SIG-M5 treated with dmso at 0.1 percent for 504 hours (cell line): ENCODE measurements around the gene FHAD1.
"Not testable (repeated sequence)": the region's sequence is repeated elsewhere in the genome, so short reads cannot be mapped to it uniquely, and the experiment has no call there.

Experiments used
- DNase-seq: peaks from one replicate; lab custom pipeline; 2025; ENCODE audit not compliant: unreplicated experiment; lab: John Stamatoyannopoulos, UW

The FHAD1 gene

DNA sequence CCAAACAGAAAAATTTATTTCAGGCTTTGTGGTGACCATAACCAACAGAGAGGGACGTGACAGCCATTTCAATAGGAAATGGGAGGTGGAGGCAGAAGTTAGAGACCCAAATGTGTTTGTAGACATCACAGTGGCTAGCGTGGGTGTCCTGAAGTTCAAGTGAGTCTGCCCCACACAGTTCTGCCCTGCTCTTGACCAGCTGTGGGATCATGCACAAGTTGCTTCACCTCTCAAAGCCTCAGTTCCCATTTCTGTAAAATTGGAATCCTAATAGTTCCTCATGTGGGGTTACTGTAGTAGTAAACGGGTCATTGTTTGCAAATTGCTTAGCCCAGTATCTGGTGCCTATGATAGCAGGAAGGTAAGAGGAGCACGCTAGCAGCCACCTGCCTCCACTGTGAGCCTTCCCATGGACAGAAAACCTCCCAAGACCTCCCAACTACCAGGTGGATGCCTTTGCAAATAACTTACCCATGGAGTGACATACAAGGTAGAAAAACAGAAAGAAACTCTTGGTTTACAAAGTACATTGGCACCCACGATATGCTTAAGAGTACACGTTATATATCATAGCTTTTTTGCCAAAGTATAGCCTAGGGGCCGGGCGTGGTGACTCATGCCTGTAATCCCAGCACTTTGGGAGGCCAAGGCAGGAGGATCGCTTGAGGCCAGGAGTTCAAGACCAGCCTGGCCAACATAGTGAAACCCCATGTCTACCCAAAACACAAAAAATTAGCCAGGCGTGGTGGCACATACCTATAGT is 29.1 kb downstream of the FHAD1 start:
- DNase-seq, result no peak

DNA sequence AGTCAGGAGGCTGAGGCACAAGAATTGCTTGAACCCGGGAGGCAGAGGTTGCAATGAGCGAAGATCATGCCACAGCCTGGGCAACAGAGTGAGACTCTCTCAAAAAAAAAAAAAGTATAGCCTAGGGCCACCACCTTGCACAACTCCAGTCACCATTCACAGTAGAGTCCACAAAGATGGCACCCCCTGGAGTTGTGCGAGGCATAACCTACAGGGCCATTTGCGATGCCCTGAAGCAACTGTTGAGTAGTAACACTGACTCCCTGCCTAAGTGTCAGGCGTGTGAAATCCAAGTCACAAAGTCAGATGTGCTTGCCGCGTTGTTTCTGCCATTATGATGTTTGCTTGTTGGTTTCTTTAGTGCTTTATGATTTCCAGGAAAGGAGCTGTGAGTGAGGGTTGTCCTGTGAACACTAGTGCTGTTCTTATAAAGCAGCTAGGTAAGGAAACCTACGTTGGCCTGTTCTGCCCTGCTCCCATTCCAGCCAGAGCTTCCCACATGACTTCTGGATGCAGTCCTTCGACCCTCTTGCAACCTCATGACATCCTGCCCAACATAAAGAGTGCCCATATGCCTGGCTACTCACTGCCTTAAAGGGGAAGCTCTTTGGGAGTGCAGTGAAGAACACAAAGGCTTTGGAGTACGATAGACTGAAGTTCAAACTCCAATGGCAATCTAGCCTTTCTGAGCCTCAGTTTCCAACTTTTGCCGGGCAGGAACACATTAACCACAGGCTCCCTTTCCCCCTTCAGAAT is 29.8 kb downstream of the FHAD1 start:
- no peak for DNase-seq

DNA sequence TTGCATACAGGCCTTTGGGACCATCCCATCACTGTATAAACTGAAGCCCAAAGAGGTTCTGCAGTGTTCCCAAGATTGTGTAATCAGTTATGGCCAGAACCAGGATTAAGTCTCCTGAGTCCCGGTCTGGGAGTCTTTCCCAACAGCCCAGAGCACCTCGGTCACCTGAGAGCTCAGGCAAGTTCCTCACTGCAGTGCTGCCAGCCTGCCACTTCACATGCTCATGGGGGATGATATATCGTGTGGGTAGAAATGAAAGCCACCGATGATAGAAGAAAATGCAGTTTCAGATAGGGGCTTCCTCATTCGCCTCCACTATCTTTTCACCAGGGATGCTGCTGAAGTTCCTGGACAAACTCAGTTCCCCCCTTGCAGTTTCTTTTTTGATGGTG is 30.4 kb downstream of the FHAD1 start:
- DNase-seq, result no peak

DNA sequence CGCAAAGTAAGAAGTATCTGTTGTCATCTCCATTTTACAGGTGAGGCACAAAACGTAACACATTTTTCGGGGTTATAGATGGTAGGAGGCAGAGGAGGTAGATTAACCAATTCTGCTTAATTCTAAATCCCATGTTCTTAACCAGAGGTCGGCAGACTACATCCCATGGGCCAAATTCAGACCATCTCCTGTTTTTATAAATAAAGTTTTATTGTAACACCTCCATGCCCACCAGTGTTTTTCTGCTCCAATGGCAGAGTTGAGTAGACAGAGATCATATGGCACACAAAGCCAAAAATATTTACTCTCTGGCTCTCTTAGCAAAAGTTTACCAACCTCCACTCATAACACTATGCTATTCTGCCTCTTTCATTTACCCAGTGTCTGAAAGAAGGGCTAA is 30.9 kb downstream of the FHAD1 start:
- DNase-seq, result no peak

DNA sequence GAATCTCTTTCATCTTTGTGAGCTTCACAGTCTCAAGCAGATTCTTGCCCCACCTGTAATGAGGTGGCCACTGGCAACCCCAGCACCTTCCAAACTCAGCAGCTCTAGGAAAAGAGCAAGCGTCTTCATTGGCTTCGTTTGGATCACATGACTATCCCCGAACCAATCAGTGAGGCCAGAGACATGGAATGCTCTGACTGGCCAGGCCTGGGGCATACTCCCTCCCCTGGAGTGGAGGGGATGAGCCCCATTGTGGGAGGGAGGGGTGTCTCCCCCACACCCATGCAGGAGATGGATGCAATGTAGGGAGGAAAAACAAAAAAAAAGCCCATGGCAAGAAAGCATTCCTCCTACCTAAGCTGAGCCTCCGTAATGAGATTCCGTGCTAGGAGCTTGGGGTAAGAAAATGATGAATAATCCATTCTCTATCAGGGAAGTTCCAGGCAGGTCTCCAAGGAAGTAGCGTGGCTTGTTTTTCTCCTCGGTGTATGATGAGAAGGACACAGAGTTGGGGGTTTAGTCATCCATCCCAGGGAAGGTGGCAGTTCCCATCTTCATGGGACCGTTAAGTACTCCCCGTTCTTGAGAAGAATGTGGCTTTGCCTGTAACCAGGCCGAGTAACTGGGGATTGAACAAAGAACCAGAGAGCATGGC is 32.7 kb downstream of the FHAD1 start:
- no peak for DNase-seq

DNA sequence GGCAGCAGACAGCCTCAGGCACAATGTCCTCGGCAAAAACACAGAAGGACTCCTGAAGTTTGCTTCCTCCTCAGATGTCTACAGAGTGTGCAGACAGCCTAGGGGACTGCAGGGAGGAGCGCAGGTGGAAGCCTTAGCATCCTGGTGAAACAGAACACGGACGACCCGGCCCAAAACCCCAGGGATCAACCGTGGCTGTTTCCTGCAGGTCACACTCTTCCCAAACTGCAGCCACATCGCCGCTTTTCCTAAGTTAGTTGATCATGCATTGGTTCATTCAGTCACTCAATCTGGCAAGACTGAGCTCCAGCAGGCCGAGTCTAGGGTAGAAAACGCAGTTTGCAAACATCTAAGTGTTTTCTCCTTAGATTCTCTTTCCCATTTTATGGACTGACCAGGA is 33.4 kb downstream of the FHAD1 start:
- DNase-seq, result no peak

DNA sequence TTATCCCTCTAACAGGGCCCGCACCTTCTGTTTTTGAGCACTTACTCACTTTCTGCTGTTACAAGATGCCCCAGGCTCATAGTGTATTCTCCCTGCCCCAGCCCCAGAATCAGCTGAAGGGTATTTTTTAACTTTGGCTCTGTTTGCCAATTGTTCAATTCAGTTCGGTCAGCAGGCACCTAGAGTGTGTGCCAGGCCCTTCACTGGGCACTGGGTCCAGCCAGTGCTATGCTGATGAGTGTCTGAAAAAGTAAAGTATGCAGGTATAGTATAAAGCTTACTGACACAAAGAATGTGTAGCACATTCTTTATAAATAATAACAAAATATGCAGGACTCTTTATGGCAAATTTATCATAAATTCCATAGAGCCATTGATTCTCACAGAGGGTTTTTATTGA is 35.0 kb downstream of the FHAD1 start:
- no peak for DNase-seq

DNA sequence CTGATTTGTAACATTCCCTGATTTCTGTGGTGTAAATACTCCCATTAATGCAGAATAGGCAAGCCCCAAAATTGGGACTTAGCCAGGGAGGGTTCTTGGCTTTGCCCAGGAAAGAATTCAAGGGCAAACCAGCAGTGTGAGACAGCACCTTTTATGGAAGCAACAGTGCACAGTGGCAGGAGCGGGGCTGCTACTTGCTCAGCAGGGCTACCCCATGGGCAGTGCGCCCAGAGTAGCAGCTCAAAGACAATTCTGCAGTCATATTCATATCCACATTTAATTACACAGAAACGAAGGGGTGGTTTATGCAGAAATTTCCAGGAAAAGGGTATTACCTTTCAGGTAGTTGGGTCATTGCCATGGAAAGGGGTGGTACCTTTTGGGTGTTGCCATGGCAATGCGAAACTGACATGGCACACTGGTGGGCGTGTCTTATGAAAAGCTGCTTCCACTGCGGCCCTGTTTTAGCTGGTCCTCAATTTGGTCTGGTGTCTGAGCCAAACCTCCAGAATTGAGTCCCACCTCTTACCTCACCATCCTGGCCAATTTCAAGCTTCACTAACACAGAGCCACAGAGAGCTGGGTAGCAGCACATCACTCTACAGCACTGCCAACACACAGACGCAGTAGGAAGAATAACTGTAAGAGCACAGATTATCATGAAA is 35.9 kb downstream of the FHAD1 start:
- DNase-seq, result no peak

DNA sequence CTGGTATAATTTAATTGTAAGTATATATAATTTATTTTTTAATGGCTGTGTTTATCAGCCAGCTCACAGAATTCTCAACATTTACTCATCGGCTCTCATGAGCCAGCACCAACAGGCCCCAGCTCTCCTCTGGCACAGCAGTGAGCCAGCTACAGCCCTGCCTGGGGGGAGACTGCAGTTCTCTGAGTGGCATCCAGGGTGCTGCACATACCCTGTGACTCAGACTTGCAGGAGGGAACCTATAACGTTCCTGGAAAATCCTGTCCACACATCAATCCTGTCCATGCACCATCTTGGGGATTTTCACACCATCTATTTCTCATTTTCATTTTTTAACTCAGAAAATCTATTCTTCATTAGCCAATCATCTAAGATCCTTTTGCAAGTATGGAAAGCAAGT is 36.5 kb downstream of the FHAD1 start:
- DNase-seq, result no peak

DNA sequence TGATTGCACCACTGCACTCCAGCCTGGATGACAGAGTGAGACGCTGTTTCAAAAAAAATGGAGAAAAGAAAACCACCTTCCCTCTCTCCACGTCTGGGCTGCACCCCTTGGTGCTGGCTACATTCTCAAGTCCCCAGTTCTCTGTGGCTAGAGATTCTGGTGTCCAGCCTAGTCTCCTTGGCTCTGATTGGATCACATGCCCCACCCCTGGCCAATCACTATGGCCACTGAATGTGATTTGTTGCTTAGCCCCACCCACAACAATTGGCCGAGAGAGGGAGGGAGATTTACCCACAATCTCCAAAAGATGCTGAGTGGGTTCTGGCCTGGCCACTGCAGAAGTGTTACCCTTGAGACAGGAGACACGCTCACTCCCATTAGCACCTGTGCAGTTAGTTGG is 39.4 kb downstream of the FHAD1 start:
- no peak for DNase-seq

DNA sequence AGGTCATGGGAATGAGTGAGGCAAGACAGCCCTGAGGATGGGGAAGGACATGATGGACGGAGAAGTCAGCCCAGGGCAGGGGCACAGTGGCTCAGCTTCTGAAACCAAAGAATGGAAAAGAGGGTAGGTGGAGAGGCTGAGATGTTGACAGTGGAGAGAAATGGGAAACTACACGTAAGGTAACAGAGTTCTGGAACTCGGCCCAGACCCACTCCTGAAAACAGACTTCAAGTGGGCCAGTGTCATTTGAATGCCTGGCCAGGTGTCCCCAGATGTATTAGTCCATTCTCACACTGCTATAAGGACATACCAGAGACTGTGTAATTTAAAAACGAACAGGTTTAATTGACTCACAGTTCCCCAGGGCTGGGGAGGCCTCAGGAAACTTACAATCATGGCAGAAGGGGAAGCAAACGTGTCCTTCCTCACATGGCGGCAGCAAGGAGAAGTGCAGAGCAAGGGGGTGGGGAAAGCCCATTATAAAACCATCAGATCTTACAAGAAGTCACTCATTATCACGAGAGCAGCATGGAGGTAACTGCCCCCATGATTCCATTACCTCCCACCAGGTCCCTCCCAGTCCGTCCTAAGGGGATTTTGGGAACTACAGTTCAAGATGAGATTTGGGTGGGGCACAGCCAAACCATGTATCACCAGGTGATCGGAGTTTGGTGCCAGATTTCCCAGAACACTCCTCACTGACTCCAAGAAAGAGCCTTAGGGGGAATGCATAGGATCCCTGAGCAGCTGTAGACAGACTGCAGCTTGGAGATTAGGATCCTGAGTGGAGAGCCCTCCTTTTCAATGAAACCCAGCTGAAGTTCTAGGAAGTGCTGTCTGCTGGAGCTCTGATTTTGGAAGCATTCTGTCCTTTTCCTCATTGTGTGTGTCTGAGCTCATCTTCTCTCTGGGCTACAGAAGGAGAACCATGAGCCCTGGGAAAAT is 40.3 kb downstream of the FHAD1 start:
- DNase-seq, result no peak

DNA sequence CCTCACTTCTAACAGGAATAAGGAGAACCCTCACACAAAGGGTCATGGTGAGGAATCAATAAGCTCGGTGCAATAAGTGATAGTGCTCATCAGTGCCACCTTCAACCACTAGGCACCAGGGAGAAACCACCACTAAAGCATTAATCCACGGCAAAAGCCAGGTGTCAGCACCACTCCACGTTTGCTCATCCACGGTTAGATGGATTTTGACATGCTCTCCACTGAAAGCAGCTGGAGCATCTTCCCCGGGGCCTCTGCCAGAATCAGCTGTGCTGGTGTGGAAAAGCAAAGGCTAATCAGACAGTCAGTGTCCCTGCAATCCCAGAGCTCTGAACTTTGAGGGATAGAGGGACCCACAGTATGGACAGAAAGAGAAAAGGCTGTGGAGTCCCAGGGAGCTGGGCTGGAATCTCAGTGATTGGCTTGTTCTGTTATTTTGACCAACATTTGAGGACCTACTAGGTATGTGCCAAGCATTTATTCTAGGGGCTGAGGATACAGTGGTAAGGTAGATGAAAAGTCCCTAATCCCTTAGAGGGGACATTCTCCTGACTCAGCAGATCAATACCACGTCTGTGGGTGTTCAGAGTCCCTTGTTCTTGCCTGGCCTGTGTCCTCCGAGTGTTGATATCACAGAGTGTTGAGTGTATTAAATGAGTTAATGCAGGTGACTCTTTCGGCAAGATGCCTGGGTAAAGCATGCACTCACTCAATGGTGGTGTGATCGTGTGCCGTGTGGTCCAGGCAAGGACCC is 41.3 kb downstream of the FHAD1 start:
- DNase-seq, result no peak

DNA sequence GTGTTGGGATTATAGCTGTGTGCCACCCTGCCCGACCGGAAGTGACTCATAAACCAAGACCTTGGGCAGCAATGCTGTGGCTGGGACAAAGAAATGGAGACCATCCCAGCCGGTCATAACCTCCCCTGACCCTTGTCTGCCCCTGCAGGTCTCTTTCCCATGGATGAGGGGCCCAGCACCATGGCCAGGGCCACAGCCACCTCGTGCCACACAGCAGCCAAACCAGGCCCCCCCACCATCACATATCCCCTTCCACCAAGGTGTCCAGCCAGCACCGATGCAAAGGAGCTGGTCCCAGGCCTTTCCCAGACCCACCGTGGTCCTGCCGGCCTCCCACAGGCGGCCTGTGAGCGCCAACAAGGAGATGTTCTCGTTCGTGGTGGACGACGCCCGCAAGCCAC is 42.2 kb downstream of the FHAD1 start:
- DNase-seq, result no peak

DNA sequence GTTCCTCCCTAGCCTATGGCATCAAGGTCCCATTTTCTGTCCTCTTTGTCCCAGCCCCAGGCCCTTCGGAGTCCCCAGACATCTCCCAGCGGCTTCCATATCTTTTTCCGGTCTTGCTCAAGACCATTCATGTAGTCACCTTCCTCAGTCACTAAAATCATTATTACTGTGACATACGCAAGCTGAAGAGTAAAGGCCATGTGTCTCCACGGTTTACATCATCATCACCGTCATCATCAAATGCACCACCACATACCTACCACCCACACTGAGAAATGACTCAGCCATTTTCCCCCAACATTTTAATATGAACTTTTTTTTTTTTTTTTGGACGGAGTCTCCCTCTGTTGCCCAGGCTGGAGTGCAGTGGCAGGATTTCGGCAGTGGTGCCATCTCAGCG is 43.4 kb downstream of the FHAD1 start:
- DNase-seq, result no peak

DNA sequence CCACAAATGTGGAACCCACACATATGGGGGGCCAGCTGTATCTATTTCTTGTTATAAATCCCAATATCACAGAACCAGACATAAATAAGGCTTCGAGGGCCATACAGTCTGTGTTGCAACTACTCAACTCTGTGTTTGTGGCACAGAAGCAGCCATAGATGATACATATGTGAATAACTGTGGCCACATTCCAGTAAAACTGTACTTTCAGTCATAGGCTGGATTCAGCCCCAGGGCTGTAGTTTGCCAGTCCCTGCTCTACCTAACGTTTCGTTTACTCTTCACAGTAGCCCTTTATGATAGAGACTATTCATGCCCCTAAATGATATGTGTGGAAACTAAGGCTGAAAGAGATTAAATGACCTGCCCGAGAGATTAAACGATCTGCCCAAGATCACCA is 48.7 kb downstream of the FHAD1 start:
- DNase-seq, result no peak

DNA sequence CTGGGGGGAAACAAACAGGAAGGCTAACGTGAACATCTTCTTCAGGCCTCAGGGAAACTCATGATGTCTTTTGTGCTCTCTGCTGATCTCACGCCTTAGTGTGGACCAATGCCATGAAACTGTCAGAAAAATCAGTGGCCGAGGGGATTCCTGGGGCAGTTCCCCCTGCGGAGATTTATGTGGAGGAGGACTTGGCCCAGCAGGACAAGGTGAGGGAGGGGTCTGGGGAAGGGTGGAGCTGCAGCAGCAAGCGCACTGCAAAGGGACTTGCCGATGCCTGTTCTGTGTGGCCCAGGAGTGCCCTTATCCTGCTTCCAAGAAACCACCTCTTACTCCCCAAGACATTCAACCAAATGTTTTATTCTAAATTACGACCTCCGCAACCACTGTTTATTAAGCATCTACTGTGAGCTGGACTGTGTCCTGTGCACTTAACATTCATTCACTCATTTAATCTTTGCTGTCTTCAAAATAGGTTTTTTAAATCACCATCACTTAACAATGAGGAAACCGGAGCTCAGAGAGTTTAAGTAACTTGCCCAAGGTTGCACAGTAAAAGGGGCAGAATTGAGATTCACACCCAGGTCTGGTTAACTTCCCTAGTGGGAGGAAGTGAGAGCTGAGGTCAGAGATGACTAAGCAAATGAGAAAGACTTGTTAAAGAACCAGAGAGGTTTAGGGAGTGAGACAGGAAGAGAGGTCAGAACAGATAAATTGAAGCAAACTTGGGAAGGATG is 49.7 kb downstream of the FHAD1 start:
- peak; percentile 39 for DNase-seq

DNA sequence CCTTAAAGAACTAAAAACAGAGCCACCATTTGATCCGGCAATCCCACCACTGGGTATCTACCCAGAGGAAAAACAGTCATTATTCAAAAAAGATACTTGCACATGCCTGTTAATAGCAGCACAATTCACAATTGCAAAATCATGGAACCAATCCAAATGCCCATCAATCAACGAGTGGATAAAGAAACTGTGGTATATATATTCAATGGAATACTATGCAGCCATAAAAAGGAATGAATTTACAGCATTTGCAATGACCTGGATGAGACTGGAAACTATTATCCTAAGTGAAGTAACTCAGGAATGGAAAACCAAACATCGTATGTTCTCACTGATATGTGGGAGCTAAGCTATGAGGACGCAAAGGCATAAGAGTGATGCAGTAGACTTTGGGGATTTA is 51.0 kb downstream of the FHAD1 start:
- DNase-seq, result not testable (repeated sequence)

DNA sequence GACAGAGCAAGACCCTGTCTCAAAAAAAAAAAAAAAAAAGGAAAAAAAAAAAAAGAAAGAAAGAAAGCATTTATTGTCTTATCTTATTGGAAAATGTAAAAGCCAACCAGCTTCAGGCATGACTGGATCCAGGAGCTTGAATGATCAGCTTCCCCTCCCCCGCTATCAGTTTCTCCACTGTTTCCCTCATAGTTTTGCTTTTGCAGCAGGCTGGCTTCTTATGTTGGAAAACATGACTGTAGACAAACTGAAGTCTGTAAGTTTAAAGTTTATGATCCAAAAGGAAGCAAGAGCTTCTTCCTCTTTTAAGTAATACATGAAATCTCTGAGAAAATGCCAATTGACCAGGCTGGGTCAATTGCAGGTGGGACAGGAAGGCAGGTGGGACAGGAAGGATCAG is 52.2 kb downstream of the FHAD1 start:
- DNase-seq, result no peak

DNA sequence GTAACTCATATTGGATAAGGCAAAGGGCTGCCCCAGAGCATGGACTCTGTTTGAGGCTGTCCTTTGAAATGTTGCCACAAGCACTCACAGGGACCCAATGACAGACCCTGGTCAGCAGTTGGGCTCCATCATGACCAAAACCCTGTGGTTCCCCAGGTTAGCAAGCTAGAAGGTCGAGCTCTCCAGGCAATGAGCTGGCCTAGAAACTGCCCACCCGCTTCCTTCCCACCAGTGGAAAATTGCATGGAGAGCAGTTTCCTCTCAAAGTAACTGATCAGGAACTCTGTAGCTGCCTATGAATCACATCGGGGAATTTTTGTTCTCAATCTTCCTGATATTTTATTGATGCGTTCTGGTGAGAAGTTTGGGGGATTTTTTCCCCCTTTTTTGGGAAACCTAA is 52.8 kb downstream of the FHAD1 start:
- DNase-seq, result no peak
